KOPT-K1 (cell line): ENCODE data around the gene KCP.

ENCODE experiments used
- H3K27ac ChIP-seq: fragments of 200-600 bp; sonication (generic); 2 replicates; pipeline ENCODE4 v1.5.1; 2016; ENCODE audit warnings: antibody characterized with exemption, mild to moderate bottlenecking, low read depth, low read length; ENCODE audit not compliant: poor library complexity, severe bottlenecking
- H3K36me3 ChIP-seq: fragments of 200-600 bp; sonication (generic); 2 replicates; pipeline ENCODE4 v1.5.1; 2017; ENCODE audit warnings: antibody characterized with exemption, mild to moderate bottlenecking, low read length, moderate library complexity; ENCODE audit not compliant: insufficient read depth
- H3K9me3 ChIP-seq: fragments of 200-600 bp; sonication (generic); 2 replicates; pipeline ENCODE4 v1.5.1; 2017; ENCODE audit warnings: antibody characterized with exemption, low read length, mild to moderate bottlenecking; ENCODE audit not compliant: insufficient read depth, poor library complexity, severe bottlenecking

The KCP gene

GRCh38 chr7:128891110-128891941 lies 19.2 kb downstream of the KCP start:
- no peaks in the 10 kb centered on the region for H3K36me3 ChIP-seq
- H3K27ac ChIP-seq, result no peak overlapping the region
- H3K9me3 ChIP-seq, result no peaks in the 10 kb centered on the region

- H3K27ac ChIP-seq, result no peak overlapping the region
- H3K9me3 ChIP-seq, result no peaks in the 10 kb centered on the region
- no peaks in the 10 kb centered on the region for H3K36me3 ChIP-seq
These were observed 20.0 kb downstream of the KCP start for GRCh38 chr7:128890306-128891109.

- no peaks in the 10 kb centered on the region for H3K9me3 ChIP-seq
- H3K36me3 ChIP-seq, result no peaks in the 10 kb centered on the region
- no peak overlapping the region for H3K27ac ChIP-seq
These were observed 21.4 kb downstream of the KCP start for GRCh38 chr7:128889121-128889520.

- Histone ChIP-seq H3K9me3 (no peaks in the 10 kb centered on the region), H3K36me3 (no peaks in the 10 kb centered on the region), H3K27ac (no peak overlapping the region)
These were observed 21.8 kb downstream of the KCP start for GRCh38 chr7:128888756-128889095.

GRCh38 chr7:128888039-128888755 lies 22.3 kb downstream of the KCP start:
- no peak overlapping the region for H3K27ac ChIP-seq
- no peaks in the 10 kb centered on the region for H3K36me3 ChIP-seq
- no peaks in the 10 kb centered on the region for H3K9me3 ChIP-seq

GRCh38 chr7:128887169-128888038 lies 23.1 kb downstream of the KCP start:
- no peaks in the 10 kb centered on the region for H3K9me3 ChIP-seq
- H3K27ac ChIP-seq, result no peak overlapping the region
- no peaks in the 10 kb centered on the region for H3K36me3 ChIP-seq

- H3K36me3 ChIP-seq, result no peaks in the 10 kb centered on the region
- no peaks in the 10 kb centered on the region for H3K9me3 ChIP-seq
- H3K27ac ChIP-seq, result no peak overlapping the region
These were observed 23.9 kb downstream of the KCP start for GRCh38 chr7:128886391-128887168.

GRCh38 chr7:128885370-128886187 lies 24.9 kb downstream of the KCP start:
- no peaks in the 10 kb centered on the region for H3K9me3 ChIP-seq
- no peak overlapping the region for H3K27ac ChIP-seq
- H3K36me3 ChIP-seq, result no peaks in the 10 kb centered on the region

GRCh38 chr7:128884561-128885369 lies 25.7 kb downstream of the KCP start:
- no peaks in the 10 kb centered on the region for H3K9me3 ChIP-seq
- no peak overlapping the region for H3K27ac ChIP-seq
- H3K36me3 ChIP-seq, result no peaks in the 10 kb centered on the region

GRCh38 chr7:128883622-128884448 lies 26.7 kb downstream of the KCP start:
- Histone ChIP-seq H3K9me3 (no peaks in the 10 kb centered on the region), H3K27ac (no peak overlapping the region), H3K36me3 (no peaks in the 10 kb centered on the region)

GRCh38 chr7:128882134-128882533 lies 28.4 kb downstream of the KCP start:
- no peaks in the 10 kb centered on the region for H3K9me3 ChIP-seq
- no peaks in the 10 kb centered on the region for H3K36me3 ChIP-seq
- H3K27ac ChIP-seq, result no peak overlapping the region

- Histone ChIP-seq H3K27ac (no peak overlapping the region), H3K36me3 (no peaks in the 10 kb centered on the region), H3K9me3 (no peaks in the 10 kb centered on the region)
These were observed 28.9 kb downstream of the KCP start for GRCh38 chr7:128881458-128882125.
